A549 (cell line): ENCODE data around the gene SLC39A5. TPM values are rescaled to one million over a fixed set of nuclear protein-coding genes. Genes with fewer than 3 reads are reported as not detected.

ENCODE experiments used
- ATAC-seq, 2 experiments: fragments of 200-7000 bp in 1 of 2; fragments of >200 bp in 1 of 2; cut with Nextera tagmentation in 1 of 2; cut with Tn5 transposase in 1 of 2; 3 replicates each; pipeline versions ENCODE4 v1.8.0 to v1.9.1; 2018 to 2020; ENCODE audit warnings: mild to moderate bottlenecking in 1 of 2, moderate library complexity in 1 of 2
- CTCF ChIA-PET: fragments of 300-600 bp; sonication (Branson Sonifier 250); formaldehyde crosslinking; extraction: SDS; loops from one replicate; lab custom pipeline; 2021; ENCODE audit warnings: antibody characterized with exemption, inconsistent platforms; lab: Yijun Ruan, JAX
- POLR2A ChIA-PET: fragments of 350-600 bp; formaldehyde crosslinking; extraction: SDS; loops from one replicate; lab custom pipeline; 2021; ENCODE audit warnings: antibody characterized with exemption, inconsistent platforms; lab: Yijun Ruan, JAX
- DNase-seq, 2 experiments: peaks; one replicate each; pipeline versions ENCODE4 v3.0.0 to v3.0.0-alpha.2; 2011 to 2016; ENCODE audit warnings: low read depth in 1 of 2, low spot score in 1 of 2
- FAIRE-seq: peaks from 2 replicates; lab custom pipeline; 2011; peaks lifted over from hg19 to GRCh38; lab: Jason Lieb, UNC
- H3K27ac ChIP-seq, 2 experiments: fragments of >200 bp; sonication (Bioruptor Twin); formaldehyde crosslinking; 3 replicates each; pipeline ENCODE4 v1.5.1; 2016 to 2017
- H3K4me1 ChIP-seq: fragments of >200 bp; sonication (Bioruptor Twin); formaldehyde crosslinking; 3 replicates; pipeline ENCODE4 v1.6.1; 2016
- H3K4me2 ChIP-seq: fragments of >200 bp; sonication (Bioruptor Twin); formaldehyde crosslinking; 3 replicates; pipeline ENCODE4 v1.6.1; 2016
- H3K4me3 ChIP-seq: fragments of >200 bp; sonication (Bioruptor Twin); formaldehyde crosslinking; 3 replicates; pipeline ENCODE4 v1.5.1; 2016
- H3K9me3 ChIP-seq: fragments of >200 bp; sonication (Bioruptor Twin); formaldehyde crosslinking; 3 replicates; pipeline ENCODE4 v1.6.1; 2016
- ATOH8 ChIP-seq: fragments of 250-450 bp; sonication (Bioruptor Pico); IDR thresholded peaks from 2 replicates; pipeline ENCODE4 v1.5.0; 2020; ENCODE audit warnings: low read depth, mild to moderate bottlenecking, moderate library complexity
- CBX2 ChIP-seq: fragments of 200-600 bp; sonication (generic); IDR thresholded peaks from 2 replicates; pipeline ENCODE4 v1.6.1; 2016; ENCODE audit warnings: low read depth, mild to moderate bottlenecking, borderline replicate concordance
- CTCF ChIP-seq: fragments of >200 bp; sonication (Bioruptor Twin); formaldehyde crosslinking; IDR thresholded peaks from 3 replicates; pipeline ENCODE4 v1.5.1; 2016
- EHF ChIP-seq: fragments of 250-450 bp; sonication (Bioruptor Pico); IDR thresholded peaks from 2 replicates; pipeline ENCODE4 v1.5.0; 2020; ENCODE audit warnings: mild to moderate bottlenecking
- ESRRA ChIP-seq: fragments of 150-350 bp; IDR thresholded peaks from 2 replicates; pipeline ENCODE4 v1.6.1; 2014; ENCODE audit warnings: mild to moderate bottlenecking, low read length, borderline replicate concordance
- FOSL2 ChIP-seq, 2 experiments: fragments of 450-650 bp in 1 of 2; fragments of >200 bp in 1 of 2; sonication (Bioruptor Twin) in 1 of 2; formaldehyde crosslinking; IDR thresholded peaks; 2 replicates each; pipeline versions ENCODE4 v1.5.0 to v1.6.1; 2016 to 2020; ENCODE audit warnings: mild to moderate bottlenecking in 1 of 2, moderate library complexity in 1 of 2
- FOXS1 ChIP-seq: fragments of 250-450 bp; sonication (Bioruptor Pico); IDR thresholded peaks from 2 replicates; pipeline ENCODE4 v1.5.0; 2020; ENCODE audit warnings: mild to moderate bottlenecking, moderate library complexity
- GATA3 ChIP-seq: IDR thresholded peaks from 2 replicates; pipeline ENCODE4 v1.6.1; 2012; ENCODE audit warnings: borderline replicate concordance
- HDAC2 ChIP-seq: fragments of 200-600 bp; sonication (generic); IDR thresholded peaks from 2 replicates; pipeline ENCODE4 v1.6.1; 2016
- JUN ChIP-seq, 2 experiments: fragments of >200 bp; sonication (Bioruptor Twin); formaldehyde crosslinking; IDR thresholded peaks; 2 replicates in 1 of 2; 3 replicates in 1 of 2; pipeline ENCODE4 v1.6.1; 2016 to 2017
- JUNB ChIP-seq: fragments of >200 bp; sonication (Bioruptor Twin); formaldehyde crosslinking; IDR thresholded peaks from 2 replicates; pipeline ENCODE4 v1.6.1; 2016
- KDM5A ChIP-seq: fragments of 200-600 bp; sonication (generic); IDR thresholded peaks from 2 replicates; pipeline ENCODE4 v1.6.1; 2016; ENCODE audit warnings: antibody characterized with exemption, mild to moderate bottlenecking
- MAZ ChIP-seq: fragments of 150-350 bp; IDR thresholded peaks from 2 replicates; pipeline ENCODE4 v1.6.1; 2014; ENCODE audit warnings: antibody characterized with exemption, low read depth, low read length, borderline replicate concordance
- NFE2L2 ChIP-seq: fragments of 150-350 bp; conservative IDR thresholded peaks from 2 replicates; pipeline ENCODE4 v1.6.1; 2014; ENCODE audit warnings: low read length
- NR3C1 ChIP-seq: fragments of >200 bp; sonication (Bioruptor Twin); formaldehyde crosslinking; IDR thresholded peaks from 3 replicates; pipeline ENCODE4 v1.6.1; 2017
- POLR2A ChIP-seq: IDR thresholded peaks from 2 replicates; pipeline ENCODE4 v1.6.1; 2012; ENCODE audit warnings: mild to moderate bottlenecking, low read length
- RARB ChIP-seq: fragments of 250-450 bp; sonication (Bioruptor Pico); IDR thresholded peaks from 2 replicates; pipeline ENCODE4 v1.8.0; 2021; ENCODE audit warnings: mild to moderate bottlenecking, moderate library complexity
- RCOR1 ChIP-seq: fragments of 150-350 bp; IDR thresholded peaks from 2 replicates; pipeline ENCODE4 v1.6.1; 2014; ENCODE audit warnings: antibody characterized with exemption, low read length, low read depth
- SREBF2 ChIP-seq: fragments of 450-650 bp; IDR thresholded peaks from 2 replicates; pipeline ENCODE4 v1.6.1; 2014; ENCODE audit warnings: mild to moderate bottlenecking, moderate library complexity
- TFCP2L1 ChIP-seq: fragments of 250-450 bp; sonication (Bioruptor Pico); IDR thresholded peaks from 2 replicates; pipeline ENCODE4 v1.5.0; 2021; ENCODE audit warnings: mild to moderate bottlenecking
- TP53 ChIP-seq: fragments of 250-450 bp; sonication (Bioruptor Pico); IDR thresholded peaks from 2 replicates; pipeline ENCODE4 v1.5.0; 2021; ENCODE audit warnings: mild to moderate bottlenecking, moderate library complexity
- ZFP36 ChIP-seq: fragments of 450-650 bp; IDR thresholded peaks from 2 replicates; pipeline ENCODE4 v1.6.1; 2014; ENCODE audit warnings: borderline replicate concordance; ENCODE audit not compliant: partially characterized antibody
- WGBS: methylation state at CpG from one replicate; pipeline ENCODE4 v1.1.6; 2017; ENCODE audit errors: missing lambda C conversion rate; 5-methylcytosine and 5-hydroxymethylcytosine counted together
- polyA plus RNA-seq, 4 experiments: library from polyadenylated mRNA; depleted of rRNA in 3 of 4; stranded (reverse); fragments of >200 nt; fragmentation: RNase III in 1 of 4; extraction: RNeasy Plus Mini Kit Qiagen cat#74134 plus additional on column Dnase treatment in 1 of 4; gene quantifications; 2 replicates in 3 of 4; 3 replicates in 1 of 4; pipeline ENCODE4 v1.2.3, GENCODE V29; 2011 to 2017

SLC39A5 gene
- polyA plus RNA-seq, 2 of the 4 experiments (the other 2 are of a cell fraction) = 0.23 TPM; not detected in 1

- H3K4me1 ChIP-seq = peaks cover 40% of the 10 kb centered on the region
- peak overlapping the region; percentile 94 for H3K4me3 ChIP-seq
- ChIA-PET POLR2A (interaction anchor here (1.5 to 2.7 kb wide), 3 partner anchors 10 to 43 kb away, joined by 3 to 21 read pairs (median 16); partner anchors contain the start of genes COQ10A, CS and RNF41), CTCF (interaction anchor here (1.0 to 14.6 kb wide), 17 partner anchors 9 to 518 kb away, joined by 3 to 146 read pairs (median 15); partner anchors contain the start of genes COQ10A, RNF41, SMARCC2 and ZC3H10)
- no peaks in the 10 kb centered on the region for H3K9me3 ChIP-seq
- peak overlapping the region; percentile 92 to 97 for H3K27ac ChIP-seq
- peak overlapping the region; percentile 79 for H3K4me2 ChIP-seq
- WGBS = 48% methylated on average over 8 of the region's 8 CpGs
- TF ChIP-seq ZFP36 = no peak
- TF ChIP-seq FOSL2 (IDR thresholded peaks at IDR 0.05) = no peak
- TF ChIP-seq FOSL2 (CRISPR knock-in tag; IDR thresholded peaks at IDR 0.05) = no peak
- no peak for TF ChIP-seq CTCF
- no peak for TF ChIP-seq NR3C1
- TF ChIP-seq TP53 (CRISPR knock-in tag) = no peak
- no peak for TF ChIP-seq JUN (IDR thresholded peaks at IDR 0.05)
- no peak for TF ChIP-seq SREBF2
- TF ChIP-seq JUNB = no peak
- TF ChIP-seq RARB (CRISPR knock-in tag) = no peak
- TF ChIP-seq CBX2 = no peak
- TF ChIP-seq RCOR1 = no peak
- no peak for TF ChIP-seq HDAC2
- no peak for TF ChIP-seq ATOH8 (CRISPR knock-in tag)
- TF ChIP-seq MAZ = no peak
- TF ChIP-seq FOXS1 (CRISPR knock-in tag) = no peak
- no peak for TF ChIP-seq ESRRA
- TF ChIP-seq GATA3 = no peak
- no peak for TF ChIP-seq EHF (CRISPR knock-in tag)
- FAIRE-seq (no peak), DNase-seq (no peak), ATAC-seq (no peak)
Measured at GRCh38 chr12:56257071-56257470, 27.2 kb downstream of the SLC39A5 start.

DNA sequence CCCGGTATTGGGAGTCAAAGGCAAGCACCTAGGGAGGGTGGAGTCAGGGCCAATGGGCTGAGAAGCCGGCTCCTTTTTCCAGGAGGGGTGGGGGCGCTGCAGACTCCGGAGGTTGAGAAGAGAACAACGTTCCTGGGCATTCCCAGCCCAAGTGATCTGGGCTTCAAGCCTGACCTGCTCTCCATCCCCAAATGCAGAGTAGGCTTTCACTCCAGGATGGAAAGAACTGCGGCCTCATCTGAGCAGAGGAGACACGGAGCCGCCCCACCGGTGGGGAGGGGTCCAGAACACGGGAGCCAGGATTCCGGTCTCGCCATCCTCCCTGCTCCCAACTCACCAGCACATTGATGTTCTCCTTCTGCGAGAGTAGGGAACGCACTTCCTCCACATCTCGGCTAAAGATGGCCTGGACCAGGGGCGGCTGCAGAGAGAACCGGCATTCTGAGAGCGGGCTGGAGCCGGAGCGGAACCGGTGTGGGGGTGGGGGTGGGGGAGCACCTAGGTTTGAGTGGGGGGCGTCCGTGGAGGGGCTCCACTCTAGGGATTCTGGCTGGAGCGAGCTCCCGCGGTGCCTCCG, 27.7 kb downstream of the SLC39A5 start:
- H3K9me3 ChIP-seq = no peaks in the 10 kb centered on the region
- POLR2A ChIA-PET = interaction anchor here (0.5 to 2.7 kb wide), 5 partner anchors 9 to 171 kb away, joined by 3 to 21 read pairs (median 4); partner anchors contain the start of genes COQ10A, CS, RNF41 and SMARCC2
- TF ChIP-seq KDM5A (no peak; the same call in 1 of the 2 replicates), NFE2L2 (no peak), CTCF (peak; percentile 31; the same call in 2 of the 3 replicates), TFCP2L1 (CRISPR knock-in tag) (no peak), POLR2A (peak; percentile 16; the same call in 1 of the 2 replicates)
- CTCF ChIA-PET = interaction anchor here (0.5 to 14.6 kb wide), 38 partner anchors 10 to 1019 kb away, joined by 3 to 146 read pairs (median 6); partner anchors contain the start of genes CNPY2, COQ10A, RNF41 and SMARCC2
- DNase-seq = peak; percentile 44 to 63
- no peak for FAIRE-seq
- under 1% methylated on average over 23 of the region's 27 CpGs for WGBS
- H3K4me1 ChIP-seq = peaks cover 45% of the 10 kb centered on the region
- peak overlapping the region; percentile 94 for H3K4me3 ChIP-seq
- H3K27ac ChIP-seq = peak overlapping the region; percentile 92 to 97
- peak; percentile 28 to 65 for ATAC-seq
- peak overlapping the region; percentile 79 for H3K4me2 ChIP-seq
